ENCODE results near the gene MYO1B. TPM values are rescaled to one million over a fixed set of nuclear protein-coding genes. Genes with fewer than 3 reads are reported as not detected.

MYO1B gene
- total RNA-seq, 4 donors from 2014 or later = 16.9 to 43.8 (median 32.9) TPM

- no peak overlapping the region for H3K4me3 ChIP-seq (replicated peaks in 1 of 3)
- H3K9me3 ChIP-seq = no peaks in the 10 kb centered on the region
- intact Hi-C loops (cut with DNase I) = no loop called here
- H3K27me3 ChIP-seq = no peaks in the 10 kb centered on the region
- peaks cover 22 to 33% of the 10 kb centered on the region in 2 donors for H3K4me1 ChIP-seq
- DNase-seq = no peak
- no peaks in the 10 kb centered on the region for H3K36me3 ChIP-seq
- 49 to 58% methylated on average over 5 of the region's 5 CpGs for WGBS, 2 donors
- no peak for TF ChIP-seq CTCF (IDR thresholded peaks at IDR 0.05)
- no peak for TF ChIP-seq POLR2A (IDR thresholded peaks at IDR 0.05)
- peak overlapping the region in 2 of 3 donors; percentile 20 to 44 for H3K27ac ChIP-seq
Observed at GRCh38 chr2:191303140-191304005, 58.2 kb downstream of the MYO1B start.

GRCh38 chr2:191304939-191305875, 60.0 kb downstream of the MYO1B start:
- intact Hi-C loops (cut with DNase I) = no loop called here
- Histone ChIP-seq H3K27me3 (no peaks in the 10 kb centered on the region), H3K4me3 (replicated peaks in 1 of 3) (no peak overlapping the region), H3K9me3 (no peaks in the 10 kb centered on the region), H3K27ac (peak overlapping the region in 2 of 3 donors; percentile 11 to 48), H3K4me1 (peaks cover 22 to 33% of the 10 kb centered on the region in 2 donors), H3K36me3 (no peaks in the 10 kb centered on the region)
- WGBS, 2 donors = 75 to 80% methylated on average over 8 of the region's 8 CpGs
- no peak for TF ChIP-seq CTCF (IDR thresholded peaks at IDR 0.05)
- no peak for TF ChIP-seq POLR2A (IDR thresholded peaks at IDR 0.05)
- peak in 1 of 2 donors; percentile 5 for DNase-seq

- DNase-seq = no peak
- TF ChIP-seq CTCF (IDR thresholded peaks at IDR 0.05) (no peak), POLR2A (IDR thresholded peaks at IDR 0.05) (no peak)
- WGBS, 2 donors = 92 to 94% methylated on average over 2 of the region's 2 CpGs
- no peaks in the 10 kb centered on the region for H3K36me3 ChIP-seq
- peaks cover 15 to 25% of the 10 kb centered on the region in 2 donors for H3K4me1 ChIP-seq
- no peaks in the 10 kb centered on the region for H3K9me3 ChIP-seq
- H3K4me3 ChIP-seq (replicated peaks in 1 of 3) = no peak overlapping the region
- no peaks in the 10 kb centered on the region for H3K27me3 ChIP-seq
- H3K27ac ChIP-seq = no peak overlapping the region
- intact Hi-C loops (cut with DNase I) = no loop called here
Observed at GRCh38 chr2:191308026-191308425, 62.8 kb downstream of the MYO1B start.

- no peaks in the 10 kb centered on the region for H3K36me3 ChIP-seq
- DNase-seq = no peak
- TF ChIP-seq CTCF (IDR thresholded peaks at IDR 0.05) (no peak), POLR2A (IDR thresholded peaks at IDR 0.05) (no peak)
- no peaks in the 10 kb centered on the region for H3K4me1 ChIP-seq
- intact Hi-C loops (cut with DNase I) = no loop called here
- WGBS, 2 donors = 98 to 99% methylated on average over 4 of the region's 4 CpGs
- no peak overlapping the region for H3K27ac ChIP-seq
- H3K9me3 ChIP-seq = no peaks in the 10 kb centered on the region
- H3K4me3 ChIP-seq (replicated peaks in 1 of 3) = no peak overlapping the region
- H3K27me3 ChIP-seq = no peaks in the 10 kb centered on the region
Observed at GRCh38 chr2:191311156-191311555, 66.0 kb downstream of the MYO1B start.
